H9 (cell line): ENCODE results near the gene HAUS7. TPM values are rescaled to one million over a fixed set of nuclear protein-coding genes. Genes with fewer than 3 reads are reported as not detected.

Experiments used
- DNase-seq: peaks from one replicate; pipeline ENCODE4 v3.0.0-alpha.2; 2017
- H2AFZ ChIP-seq: one replicate; pipeline ENCODE4 v1.6.1; 2013; ENCODE audit warnings: mild to moderate bottlenecking, low read length, control low read depth, moderate library complexity
- H2AK5ac ChIP-seq: 2 replicates; pipeline ENCODE4 v1.6.1; 2013; ENCODE audit warnings: low read length, control low read depth, mixed read lengths; ENCODE audit not compliant: insufficient read length
- H2BK120ac ChIP-seq: one replicate; pipeline ENCODE4 v1.6.1; 2013; ENCODE audit warnings: low read depth, mild to moderate bottlenecking, low read length, control low read depth, inconsistent platforms; ENCODE audit not compliant: poor library complexity, severe bottlenecking
- H2BK12ac ChIP-seq: 2 replicates; pipeline ENCODE4 v1.6.1; 2013; ENCODE audit warnings: low read length, control low read depth, mixed read lengths, low read depth; ENCODE audit not compliant: insufficient read length
- H2BK15ac ChIP-seq: 2 replicates; pipeline ENCODE4 v1.6.1; 2013; ENCODE audit warnings: low read depth, low read length, control low read depth
- H2BK20ac ChIP-seq: one replicate; pipeline ENCODE4 v1.6.1; 2013; ENCODE audit warnings: low read depth, mild to moderate bottlenecking, low read length, control low read depth, inconsistent platforms; ENCODE audit not compliant: poor library complexity, severe bottlenecking
- H2BK5ac ChIP-seq: 2 replicates; pipeline ENCODE4 v1.6.1; 2013; ENCODE audit warnings: low read length, control low read depth, mixed read lengths; ENCODE audit not compliant: insufficient read length
- H3K14ac ChIP-seq: 2 replicates; pipeline ENCODE4 v1.6.1; 2013; ENCODE audit warnings: low read length, control low read depth; ENCODE audit not compliant: insufficient read depth
- H3K18ac ChIP-seq: 2 replicates; pipeline ENCODE4 v1.6.1; 2013; ENCODE audit warnings: low read depth, mild to moderate bottlenecking, mixed read lengths, low read length, control low read depth; ENCODE audit not compliant: insufficient read length
- H3K23ac ChIP-seq: 2 replicates; pipeline ENCODE4 v1.6.1; 2013; ENCODE audit warnings: low read length, control low read depth, mixed read lengths, low read depth; ENCODE audit not compliant: insufficient read length
- H3K23me2 ChIP-seq: 2 replicates; pipeline ENCODE4 v1.6.1; 2013; ENCODE audit warnings: low read depth, mild to moderate bottlenecking, mixed read lengths, low read length, control low read depth; ENCODE audit not compliant: insufficient read length, poor library complexity, severe bottlenecking
- H3K27ac ChIP-seq: 2 replicates; pipeline ENCODE4 v1.5.1; 2013; ENCODE audit warnings: low read length, control low read depth, mixed read lengths, low read depth; ENCODE audit not compliant: insufficient read length
- H3K27me3 ChIP-seq: 2 replicates; pipeline ENCODE4 v1.6.1; 2013; ENCODE audit warnings: low read length, control low read depth, inconsistent platforms; ENCODE audit not compliant: insufficient read depth
- H3K4ac ChIP-seq: 2 replicates; pipeline ENCODE4 v1.6.1; 2013; ENCODE audit warnings: low read depth, mild to moderate bottlenecking, control low read depth, inconsistent platforms, low read length, moderate library complexity
- H3K4me1 ChIP-seq: 2 replicates; pipeline ENCODE4 v1.6.1; 2013; ENCODE audit warnings: low read length, control low read depth, inconsistent platforms; ENCODE audit not compliant: insufficient read depth
- H3K4me2 ChIP-seq: 2 replicates; pipeline ENCODE4 v1.6.1; 2013; ENCODE audit warnings: low read length, control low read depth, mixed read lengths; ENCODE audit not compliant: insufficient read length, insufficient read depth
- H3K56ac ChIP-seq: 2 replicates; pipeline ENCODE4 v1.6.1; 2013; ENCODE audit warnings: low read depth, mild to moderate bottlenecking, mixed read lengths, low read length, control low read depth; ENCODE audit not compliant: insufficient read length
- H3K79me1 ChIP-seq: 2 replicates; pipeline ENCODE4 v1.6.1; 2013; ENCODE audit warnings: low read depth, mild to moderate bottlenecking, moderate library complexity, low read length, control low read depth, inconsistent platforms; ENCODE audit not compliant: insufficient read depth, poor library complexity, severe bottlenecking
- H3K79me2 ChIP-seq: 2 replicates; pipeline ENCODE4 v1.6.1; 2013; ENCODE audit warnings: low read length, control low read depth, inconsistent platforms; ENCODE audit not compliant: insufficient read depth
- H3K9ac ChIP-seq: 2 replicates; pipeline ENCODE4 v1.6.1; 2013; ENCODE audit warnings: low read length, control low read depth, mixed read lengths; ENCODE audit not compliant: insufficient read length; ENCODE audit errors: extremely low read depth
- H3K9me3 ChIP-seq: one replicate; pipeline ENCODE4 v1.6.1; 2013; ENCODE audit warnings: low read depth, low read length, inconsistent platforms; ENCODE audit not compliant: control insufficient read depth
- H3T11ph ChIP-seq: one replicate; pipeline ENCODE4 v1.6.1; 2013; ENCODE audit warnings: mild to moderate bottlenecking, low read length, control low read depth, inconsistent platforms
- H4K20me1 ChIP-seq: one replicate; pipeline ENCODE4 v1.6.1; 2013; ENCODE audit not compliant: control insufficient read depth, insufficient read length, insufficient read depth
- H4K5ac ChIP-seq: 2 replicates; pipeline ENCODE4 v1.6.1; 2013; ENCODE audit warnings: low read depth, mild to moderate bottlenecking, mixed read lengths, low read length, control low read depth; ENCODE audit not compliant: insufficient read length
- H4K8ac ChIP-seq: replicated peaks from 2 replicates; pipeline ENCODE4 v1.6.1; 2013; ENCODE audit warnings: low read length, control low read depth, mixed read lengths, low read depth; ENCODE audit not compliant: insufficient read length
- H4K91ac ChIP-seq: 2 replicates; pipeline ENCODE4 v1.6.1; 2013; ENCODE audit warnings: low read depth, mild to moderate bottlenecking, moderate library complexity, mixed read lengths, low read length, control low read depth; ENCODE audit not compliant: insufficient read length
- H3K27ac Mint-ChIP-seq, 3 experiments: 2 replicates in 2 of 3; 3 replicates in 1 of 3; pipeline ENCODE4 v1.8.0; 2020 to 2021; ENCODE audit warnings: mixed read lengths in 3 of 3, mild to moderate bottlenecking in 1 of 3, moderate library complexity in 1 of 3
- H3K27me3 Mint-ChIP-seq: 2 replicates; pipeline ENCODE4 v1.8.0; 2021; ENCODE audit warnings: low read depth, mild to moderate bottlenecking, moderate library complexity, mixed read lengths
- H3K36me3 Mint-ChIP-seq, 3 experiments: 2 replicates in 2 of 3; 3 replicates in 1 of 3; pipeline ENCODE4 v1.8.0; 2020 to 2021; ENCODE audit warnings: low read depth in 3 of 3, mixed read lengths in 3 of 3; ENCODE audit not compliant: insufficient read depth in 1 of 3
- H3K4me1 Mint-ChIP-seq, 2 experiments: 2 replicates each; pipeline ENCODE4 v1.8.0; 2020; ENCODE audit warnings: mixed read lengths in 2 of 2
- H3K4me3 Mint-ChIP-seq, 2 experiments: 2 replicates in 1 of 2; 3 replicates in 1 of 2; pipeline ENCODE4 v1.8.0; 2020 to 2021; ENCODE audit warnings: mild to moderate bottlenecking in 2 of 2, mixed read lengths in 2 of 2, moderate library complexity in 1 of 2
- H3K9me3 Mint-ChIP-seq, 2 experiments: 2 replicates in 1 of 2; 3 replicates in 1 of 2; pipeline ENCODE4 v1.8.0; 2020; ENCODE audit warnings: mild to moderate bottlenecking in 2 of 2, mixed read lengths in 2 of 2, moderate library complexity in 1 of 2
- WGBS: extraction: QIAGEN DNeasy Blood & Tissue Kit; methylation state at CpG from one replicate; pipeline ENCODE4 v1.1.7; 2013; ENCODE audit warnings: missing lambda C conversion rate, low lambda C conversion rate, mixed read lengths; ENCODE audit not compliant: insufficient read length; ENCODE audit errors: extremely low coverage; 5-methylcytosine and 5-hydroxymethylcytosine counted together
- total RNA-seq: library from RNA; stranded (reverse); gene quantifications from 2 replicates; pipeline ENCODE4 v1.2.1, GENCODE V29; 2021
- TF ChIP-seq, protein P1 (sequence below): fragments of 200-600 bp; sonication (generic); conservative IDR thresholded peaks from 3 replicates; pipeline ENCODE4 v1.8.0; 2021; ENCODE audit warnings: antibody characterized with exemption, mild to moderate bottlenecking

HAUS7 gene
- total RNA-seq, 1 experiment from 2014 or later = 45.3 TPM

DNA sequence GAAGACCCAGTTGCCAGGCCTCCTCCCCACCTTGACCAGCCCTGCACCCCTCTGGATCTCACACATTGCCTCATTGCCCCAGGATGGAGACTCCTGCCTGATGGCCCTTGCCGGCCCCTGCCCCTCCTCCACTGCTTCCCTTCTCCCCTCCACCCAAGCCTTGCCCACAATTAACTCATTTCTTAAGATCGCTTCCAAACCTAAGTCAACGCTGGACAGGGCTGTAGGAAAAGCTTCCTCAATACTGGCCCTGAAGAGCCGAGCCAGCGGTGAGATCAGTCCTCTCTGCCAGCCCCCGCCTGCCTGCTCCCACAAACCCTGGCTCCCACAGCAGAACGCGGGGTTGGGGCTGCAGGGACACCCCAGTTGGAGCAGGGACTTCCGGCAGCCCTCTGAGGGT is 7.5 kb upstream of the HAUS7 start:
- Histone ChIP-seq H2BK5ac (no peak overlapping the region), H2BK20ac (no peak overlapping the region), H3K23ac (no peak overlapping the region), H2AFZ (no peak overlapping the region), H3K56ac (no peak overlapping the region), H3K79me1 (no peaks in the 10 kb centered on the region), H4K91ac (no peak overlapping the region), H2AK5ac (no peak overlapping the region), H2BK12ac (no peak overlapping the region), H3K23me2 (no peaks in the 10 kb centered on the region), H4K5ac (no peak overlapping the region), H3K9ac (no peak overlapping the region), H3K14ac (no peak overlapping the region), H3K27me3 (peaks cover 3% of the 10 kb centered on the region), H3K79me2 (no peaks in the 10 kb centered on the region), H3K27ac (no peak overlapping the region), H3K9me3 (peaks cover 21% of the 10 kb centered on the region), H3K4ac (no peak overlapping the region), H2BK15ac (no peak overlapping the region), H3K4me2 (no peak overlapping the region), H4K8ac (no peak overlapping the region), H3K18ac (no peak overlapping the region), H3T11ph (no peak overlapping the region), H4K20me1 (no peaks in the 10 kb centered on the region), H2BK120ac (no peak overlapping the region), H3K4me1 (no peaks in the 10 kb centered on the region; the same call in 1 of the 2 replicates)
- Mint-ChIP-seq H3K4me1 (peaks cover 2% of the 10 kb centered on the region in 2 experiments; a peak in 3 of 4 replicates), H3K27me3 (peaks cover 29% of the 10 kb centered on the region), H3K9me3 (peaks cover 34 to 50% of the 10 kb centered on the region in 2 experiments), H3K27ac (no peak overlapping the region), H3K36me3 (peaks cover 0 to 5% (median 3%) of the 10 kb centered on the region in 3 experiments; a peak in 3 of 7 replicates), H3K4me3 (no peak overlapping the region; a peak in 1 of 5 replicates)
- no CpG with 5 or more reads among the region's 9 CpGs for WGBS
- no peak for DNase-seq
- TF ChIP-seq, protein P1, sequence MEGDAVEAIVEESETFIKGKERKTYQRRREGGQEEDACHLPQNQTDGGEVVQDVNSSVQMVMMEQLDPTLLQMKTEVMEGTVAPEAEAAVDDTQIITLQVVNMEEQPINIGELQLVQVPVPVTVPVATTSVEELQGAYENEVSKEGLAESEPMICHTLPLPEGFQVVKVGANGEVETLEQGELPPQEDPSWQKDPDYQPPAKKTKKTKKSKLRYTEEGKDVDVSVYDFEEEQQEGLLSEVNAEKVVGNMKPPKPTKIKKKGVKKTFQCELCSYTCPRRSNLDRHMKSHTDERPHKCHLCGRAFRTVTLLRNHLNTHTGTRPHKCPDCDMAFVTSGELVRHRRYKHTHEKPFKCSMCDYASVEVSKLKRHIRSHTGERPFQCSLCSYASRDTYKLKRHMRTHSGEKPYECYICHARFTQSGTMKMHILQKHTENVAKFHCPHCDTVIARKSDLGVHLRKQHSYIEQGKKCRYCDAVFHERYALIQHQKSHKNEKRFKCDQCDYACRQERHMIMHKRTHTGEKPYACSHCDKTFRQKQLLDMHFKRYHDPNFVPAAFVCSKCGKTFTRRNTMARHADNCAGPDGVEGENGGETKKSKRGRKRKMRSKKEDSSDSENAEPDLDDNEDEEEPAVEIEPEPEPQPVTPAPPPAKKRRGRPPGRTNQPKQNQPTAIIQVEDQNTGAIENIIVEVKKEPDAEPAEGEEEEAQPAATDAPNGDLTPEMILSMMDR = no peak
